ENCODE measurements around the gene FAXDC2.

DNA sequence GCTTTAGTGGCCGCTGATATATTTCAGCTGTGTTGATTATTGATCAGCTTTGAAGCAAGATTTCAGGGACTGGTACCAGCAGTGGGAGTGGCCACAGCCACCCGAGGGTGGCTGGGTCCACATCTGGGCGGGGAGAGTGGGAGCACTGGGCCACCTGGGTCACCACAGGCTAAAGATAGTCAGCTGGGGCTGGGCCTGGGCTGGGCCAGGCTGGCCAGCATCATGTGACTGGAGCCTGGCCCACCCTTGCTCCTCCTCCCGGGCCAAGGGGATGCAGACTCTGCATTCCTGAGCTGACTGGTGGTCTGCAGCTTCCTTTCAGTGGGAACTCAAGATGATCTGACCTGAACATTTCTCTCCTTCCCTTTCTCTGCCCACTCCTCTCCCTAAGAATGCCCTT, 68.1 kb downstream of the FAXDC2 start:
- TF ChIP-seq, protein P1, sequence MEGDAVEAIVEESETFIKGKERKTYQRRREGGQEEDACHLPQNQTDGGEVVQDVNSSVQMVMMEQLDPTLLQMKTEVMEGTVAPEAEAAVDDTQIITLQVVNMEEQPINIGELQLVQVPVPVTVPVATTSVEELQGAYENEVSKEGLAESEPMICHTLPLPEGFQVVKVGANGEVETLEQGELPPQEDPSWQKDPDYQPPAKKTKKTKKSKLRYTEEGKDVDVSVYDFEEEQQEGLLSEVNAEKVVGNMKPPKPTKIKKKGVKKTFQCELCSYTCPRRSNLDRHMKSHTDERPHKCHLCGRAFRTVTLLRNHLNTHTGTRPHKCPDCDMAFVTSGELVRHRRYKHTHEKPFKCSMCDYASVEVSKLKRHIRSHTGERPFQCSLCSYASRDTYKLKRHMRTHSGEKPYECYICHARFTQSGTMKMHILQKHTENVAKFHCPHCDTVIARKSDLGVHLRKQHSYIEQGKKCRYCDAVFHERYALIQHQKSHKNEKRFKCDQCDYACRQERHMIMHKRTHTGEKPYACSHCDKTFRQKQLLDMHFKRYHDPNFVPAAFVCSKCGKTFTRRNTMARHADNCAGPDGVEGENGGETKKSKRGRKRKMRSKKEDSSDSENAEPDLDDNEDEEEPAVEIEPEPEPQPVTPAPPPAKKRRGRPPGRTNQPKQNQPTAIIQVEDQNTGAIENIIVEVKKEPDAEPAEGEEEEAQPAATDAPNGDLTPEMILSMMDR (tag by site-specific recombination; IDR thresholded peaks at IDR 0.05) = no peak
- no peak for TF ChIP-seq ZNF311 (tag by site-specific recombination; IDR thresholded peaks at IDR 0.05; ENCODE audit: borderline replicate concordance)
- TF ChIP-seq, protein P2, sequence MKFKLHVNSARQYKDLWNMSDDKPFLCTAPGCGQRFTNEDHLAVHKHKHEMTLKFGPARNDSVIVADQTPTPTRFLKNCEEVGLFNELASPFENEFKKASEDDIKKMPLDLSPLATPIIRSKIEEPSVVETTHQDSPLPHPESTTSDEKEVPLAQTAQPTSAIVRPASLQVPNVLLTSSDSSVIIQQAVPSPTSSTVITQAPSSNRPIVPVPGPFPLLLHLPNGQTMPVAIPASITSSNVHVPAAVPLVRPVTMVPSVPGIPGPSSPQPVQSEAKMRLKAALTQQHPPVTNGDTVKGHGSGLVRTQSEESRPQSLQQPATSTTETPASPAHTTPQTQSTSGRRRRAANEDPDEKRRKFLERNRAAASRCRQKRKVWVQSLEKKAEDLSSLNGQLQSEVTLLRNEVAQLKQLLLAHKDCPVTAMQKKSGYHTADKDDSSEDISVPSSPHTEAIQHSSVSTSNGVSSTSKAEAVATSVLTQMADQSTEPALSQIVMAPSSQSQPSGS (tag by site-specific recombination; IDR thresholded peaks at IDR 0.05; ENCODE audit: low read depth) = no peak
- TF ChIP-seq, protein P3, sequence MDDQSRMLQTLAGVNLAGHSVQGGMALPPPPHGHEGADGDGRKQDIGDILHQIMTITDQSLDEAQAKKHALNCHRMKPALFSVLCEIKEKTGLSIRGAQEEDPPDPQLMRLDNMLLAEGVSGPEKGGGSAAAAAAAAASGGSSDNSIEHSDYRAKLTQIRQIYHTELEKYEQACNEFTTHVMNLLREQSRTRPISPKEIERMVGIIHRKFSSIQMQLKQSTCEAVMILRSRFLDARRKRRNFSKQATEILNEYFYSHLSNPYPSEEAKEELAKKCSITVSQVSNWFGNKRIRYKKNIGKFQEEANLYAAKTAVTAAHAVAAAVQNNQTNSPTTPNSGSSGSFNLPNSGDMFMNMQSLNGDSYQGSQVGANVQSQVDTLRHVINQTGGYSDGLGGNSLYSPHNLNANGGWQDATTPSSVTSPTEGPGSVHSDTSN (CRISPR knock-in tag; IDR thresholded peaks at IDR 0.05) = no peak
- TF ChIP-seq, protein P4, sequence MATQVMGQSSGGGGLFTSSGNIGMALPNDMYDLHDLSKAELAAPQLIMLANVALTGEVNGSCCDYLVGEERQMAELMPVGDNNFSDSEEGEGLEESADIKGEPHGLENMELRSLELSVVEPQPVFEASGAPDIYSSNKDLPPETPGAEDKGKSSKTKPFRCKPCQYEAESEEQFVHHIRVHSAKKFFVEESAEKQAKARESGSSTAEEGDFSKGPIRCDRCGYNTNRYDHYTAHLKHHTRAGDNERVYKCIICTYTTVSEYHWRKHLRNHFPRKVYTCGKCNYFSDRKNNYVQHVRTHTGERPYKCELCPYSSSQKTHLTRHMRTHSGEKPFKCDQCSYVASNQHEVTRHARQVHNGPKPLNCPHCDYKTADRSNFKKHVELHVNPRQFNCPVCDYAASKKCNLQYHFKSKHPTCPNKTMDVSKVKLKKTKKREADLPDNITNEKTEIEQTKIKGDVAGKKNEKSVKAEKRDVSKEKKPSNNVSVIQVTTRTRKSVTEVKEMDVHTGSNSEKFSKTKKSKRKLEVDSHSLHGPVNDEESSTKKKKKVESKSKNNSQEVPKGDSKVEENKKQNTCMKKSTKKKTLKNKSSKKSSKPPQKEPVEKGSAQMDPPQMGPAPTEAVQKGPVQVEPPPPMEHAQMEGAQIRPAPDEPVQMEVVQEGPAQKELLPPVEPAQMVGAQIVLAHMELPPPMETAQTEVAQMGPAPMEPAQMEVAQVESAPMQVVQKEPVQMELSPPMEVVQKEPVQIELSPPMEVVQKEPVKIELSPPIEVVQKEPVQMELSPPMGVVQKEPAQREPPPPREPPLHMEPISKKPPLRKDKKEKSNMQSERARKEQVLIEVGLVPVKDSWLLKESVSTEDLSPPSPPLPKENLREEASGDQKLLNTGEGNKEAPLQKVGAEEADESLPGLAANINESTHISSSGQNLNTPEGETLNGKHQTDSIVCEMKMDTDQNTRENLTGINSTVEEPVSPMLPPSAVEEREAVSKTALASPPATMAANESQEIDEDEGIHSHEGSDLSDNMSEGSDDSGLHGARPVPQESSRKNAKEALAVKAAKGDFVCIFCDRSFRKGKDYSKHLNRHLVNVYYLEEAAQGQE (tag by site-specific recombination; IDR thresholded peaks at IDR 0.05) = no peak
- TF ChIP-seq ZNF843 (tag by site-specific recombination; IDR thresholded peaks at IDR 0.05) = no peak
- TF ChIP-seq ZNF274 (IDR thresholded peaks at IDR 0.05; ENCODE audit: low read length) = no peak
- TF ChIP-seq ZNF274 (tag by site-specific recombination; IDR thresholded peaks at IDR 0.05; ENCODE audit: borderline replicate concordance) = no peak
- TF ChIP-seq TRIM28 (IDR thresholded peaks at IDR 0.05; ENCODE audit: borderline replicate concordance, low read length) = no peak
- TF ChIP-seq, protein P5, sequence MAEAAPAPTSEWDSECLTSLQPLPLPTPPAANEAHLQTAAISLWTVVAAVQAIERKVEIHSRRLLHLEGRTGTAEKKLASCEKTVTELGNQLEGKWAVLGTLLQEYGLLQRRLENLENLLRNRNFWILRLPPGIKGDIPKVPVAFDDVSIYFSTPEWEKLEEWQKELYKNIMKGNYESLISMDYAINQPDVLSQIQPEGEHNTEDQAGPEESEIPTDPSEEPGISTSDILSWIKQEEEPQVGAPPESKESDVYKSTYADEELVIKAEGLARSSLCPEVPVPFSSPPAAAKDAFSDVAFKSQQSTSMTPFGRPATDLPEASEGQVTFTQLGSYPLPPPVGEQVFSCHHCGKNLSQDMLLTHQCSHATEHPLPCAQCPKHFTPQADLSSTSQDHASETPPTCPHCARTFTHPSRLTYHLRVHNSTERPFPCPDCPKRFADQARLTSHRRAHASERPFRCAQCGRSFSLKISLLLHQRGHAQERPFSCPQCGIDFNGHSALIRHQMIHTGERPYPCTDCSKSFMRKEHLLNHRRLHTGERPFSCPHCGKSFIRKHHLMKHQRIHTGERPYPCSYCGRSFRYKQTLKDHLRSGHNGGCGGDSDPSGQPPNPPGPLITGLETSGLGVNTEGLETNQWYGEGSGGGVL (tag by site-specific recombination; IDR thresholded peaks at IDR 0.05) = no peak

Data from HEK293 (cell line).